Measurements from ENCODE around the gene ANXA9. TPM values are rescaled to one million over a fixed set of nuclear protein-coding genes. Genes with fewer than 3 reads are reported as not detected.
A peak's percentile ranks its signal among the peaks of the same experiment; 100 is the strongest.

The ANXA9 gene
- total RNA-seq, 4 donors from 2014 or later: 55.1 to 103 (median 82.4) TPM

DNA sequence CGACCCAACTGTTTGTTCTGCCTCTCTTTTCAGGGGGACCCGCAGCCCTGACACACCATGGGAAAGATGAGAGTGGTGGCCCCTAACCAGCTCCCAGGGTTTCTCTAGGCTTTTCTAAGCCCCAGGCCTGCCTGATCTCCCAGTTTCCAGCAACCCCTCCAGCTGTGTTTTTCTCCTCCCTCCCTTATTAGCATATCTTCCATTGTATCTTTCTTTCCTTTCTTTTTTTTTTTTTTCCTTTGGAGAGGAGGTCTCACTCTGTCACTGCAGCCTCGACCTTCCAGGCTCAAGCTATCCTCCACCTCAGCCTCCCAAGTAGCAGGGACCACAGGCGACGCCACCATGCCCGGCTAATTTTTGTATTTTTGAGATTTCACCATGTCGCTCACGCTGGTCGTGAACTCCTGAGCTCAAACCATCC lies 5.7 kb upstream of the ANXA9 start:
- DNase-seq (ENCODE audit: low spot score in 2 of 2): no peak
- intact Hi-C loops (cut with DNase I; ENCODE audit: low total_unique reads): no loop called here
- TF ChIP-seq, protein P1, sequence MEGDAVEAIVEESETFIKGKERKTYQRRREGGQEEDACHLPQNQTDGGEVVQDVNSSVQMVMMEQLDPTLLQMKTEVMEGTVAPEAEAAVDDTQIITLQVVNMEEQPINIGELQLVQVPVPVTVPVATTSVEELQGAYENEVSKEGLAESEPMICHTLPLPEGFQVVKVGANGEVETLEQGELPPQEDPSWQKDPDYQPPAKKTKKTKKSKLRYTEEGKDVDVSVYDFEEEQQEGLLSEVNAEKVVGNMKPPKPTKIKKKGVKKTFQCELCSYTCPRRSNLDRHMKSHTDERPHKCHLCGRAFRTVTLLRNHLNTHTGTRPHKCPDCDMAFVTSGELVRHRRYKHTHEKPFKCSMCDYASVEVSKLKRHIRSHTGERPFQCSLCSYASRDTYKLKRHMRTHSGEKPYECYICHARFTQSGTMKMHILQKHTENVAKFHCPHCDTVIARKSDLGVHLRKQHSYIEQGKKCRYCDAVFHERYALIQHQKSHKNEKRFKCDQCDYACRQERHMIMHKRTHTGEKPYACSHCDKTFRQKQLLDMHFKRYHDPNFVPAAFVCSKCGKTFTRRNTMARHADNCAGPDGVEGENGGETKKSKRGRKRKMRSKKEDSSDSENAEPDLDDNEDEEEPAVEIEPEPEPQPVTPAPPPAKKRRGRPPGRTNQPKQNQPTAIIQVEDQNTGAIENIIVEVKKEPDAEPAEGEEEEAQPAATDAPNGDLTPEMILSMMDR (IDR thresholded peaks at IDR 0.05): no peak
- no peak for TF ChIP-seq POLR2A (IDR thresholded peaks at IDR 0.05)
- H3K4me3 ChIP-seq (ENCODE audit: low read depth, poor library complexity, severe bottlenecking): no peak overlapping the region
- 93 to 97% methylated on average over 9 of the region's 9 CpGs for WGBS, 2 donors

DNA sequence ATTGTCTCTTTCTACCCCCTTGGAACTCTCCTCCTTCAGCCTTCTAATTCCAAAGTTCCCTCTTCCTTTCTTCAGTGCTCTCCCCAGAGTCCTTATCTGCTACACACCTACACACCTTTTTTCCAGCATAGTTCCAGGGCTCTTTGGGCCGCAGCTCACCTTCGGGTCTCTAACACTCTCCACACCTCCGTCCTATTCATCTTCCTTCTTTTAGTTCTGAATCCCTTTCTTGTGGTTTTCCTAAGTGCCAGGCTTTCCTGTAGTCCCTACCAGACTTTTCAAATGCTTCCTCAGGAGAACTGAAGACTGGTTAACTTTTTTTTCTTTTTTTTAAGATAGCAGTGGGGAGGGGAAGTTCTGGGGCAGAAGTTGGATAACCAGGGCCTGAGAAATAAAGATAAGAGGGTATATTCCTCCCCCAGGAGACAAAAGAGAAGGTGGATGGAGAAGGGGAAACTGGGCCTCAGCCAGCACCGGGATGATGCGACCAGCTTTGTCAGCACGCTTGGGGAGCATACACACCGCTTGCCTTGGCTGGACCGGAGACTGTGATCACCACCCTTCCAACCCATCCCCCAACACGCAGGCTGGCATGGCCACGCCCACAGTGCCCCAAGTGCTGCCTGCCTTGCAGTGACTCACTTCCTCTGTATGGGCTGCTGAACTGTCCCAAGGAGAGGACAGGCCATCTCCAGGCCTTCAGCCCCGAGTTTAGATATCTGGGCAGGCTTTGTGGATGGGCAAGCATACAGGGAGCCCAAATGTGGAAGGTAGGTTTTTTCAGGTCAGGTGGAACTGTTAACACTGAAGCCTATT lies 5.0 kb upstream of the ANXA9 start:
- peak; percentile 86 to 97 for DNase-seq (ENCODE audit: low spot score in 2 of 2)
- TF ChIP-seq, protein P1 (IDR thresholded peaks at IDR 0.05): no peak
- TF ChIP-seq POLR2A (IDR thresholded peaks at IDR 0.05): no peak
- WGBS, 2 donors: 28 to 52% methylated on average over 11 of the region's 11 CpGs
- intact Hi-C loops (cut with DNase I; ENCODE audit: low total_unique reads): no loop called here
- H3K4me3 ChIP-seq (ENCODE audit: low read depth, poor library complexity, severe bottlenecking): no peak overlapping the region

DNA sequence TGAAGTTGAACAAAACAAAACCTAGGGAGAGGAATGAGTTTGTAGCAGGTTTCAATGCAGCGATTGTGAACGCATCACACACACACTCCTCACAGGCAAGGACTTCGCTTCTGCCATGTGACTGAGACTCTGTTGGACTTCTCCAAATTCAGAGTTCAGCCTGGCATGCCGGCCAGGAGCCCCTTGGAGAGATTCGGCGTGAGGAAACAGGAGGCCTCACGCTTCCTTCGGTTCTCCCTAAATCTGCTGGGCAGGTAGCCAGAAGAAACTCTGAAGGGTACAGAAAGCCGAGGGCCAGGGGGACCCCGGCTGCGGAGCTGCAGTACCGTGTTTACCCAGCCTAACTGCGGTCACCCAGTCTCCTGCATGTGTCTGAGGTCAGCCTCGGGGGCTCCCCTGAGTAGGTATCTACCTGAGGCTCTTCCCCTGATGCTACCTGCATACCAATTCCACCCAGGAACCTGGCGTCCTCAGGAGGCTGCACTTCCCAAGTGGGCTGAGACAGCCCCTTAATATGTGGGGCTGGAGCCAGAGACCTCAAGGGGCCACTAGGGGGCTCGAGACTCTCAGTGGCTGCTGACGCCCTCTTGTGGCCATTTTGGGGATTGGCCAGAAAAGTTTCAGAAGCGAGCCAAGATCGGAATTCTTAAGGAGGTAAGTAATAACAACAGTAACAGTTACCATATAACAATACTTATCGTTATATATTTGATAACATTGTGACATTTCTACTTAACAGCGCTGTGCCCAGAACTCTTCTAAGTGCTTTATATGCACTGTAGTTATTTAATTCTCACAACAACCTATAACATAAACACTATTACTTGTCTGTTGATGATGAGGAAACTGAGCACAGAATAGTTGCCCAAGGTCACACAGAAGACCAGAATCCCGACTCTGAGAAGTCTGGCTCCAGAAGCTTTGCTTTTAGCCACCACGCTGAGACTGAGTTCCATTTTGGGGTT lies 2.7 kb upstream of the ANXA9 start:
- WGBS, 2 donors: 32 to 33% methylated on average over 22 to 23 of the region's 23 CpGs
- peak; percentile 90 to 97 for DNase-seq (ENCODE audit: low spot score in 2 of 2)
- intact Hi-C loops (cut with DNase I; ENCODE audit: low total_unique reads): no loop called here
- TF ChIP-seq POLR2A (IDR thresholded peaks at IDR 0.05): no peak
- TF ChIP-seq, protein P1 (IDR thresholded peaks at IDR 0.05): peak in 1 of 3 donors; percentile 99
- no peak overlapping the region for H3K4me3 ChIP-seq (ENCODE audit: low read depth, poor library complexity, severe bottlenecking)

DNA sequence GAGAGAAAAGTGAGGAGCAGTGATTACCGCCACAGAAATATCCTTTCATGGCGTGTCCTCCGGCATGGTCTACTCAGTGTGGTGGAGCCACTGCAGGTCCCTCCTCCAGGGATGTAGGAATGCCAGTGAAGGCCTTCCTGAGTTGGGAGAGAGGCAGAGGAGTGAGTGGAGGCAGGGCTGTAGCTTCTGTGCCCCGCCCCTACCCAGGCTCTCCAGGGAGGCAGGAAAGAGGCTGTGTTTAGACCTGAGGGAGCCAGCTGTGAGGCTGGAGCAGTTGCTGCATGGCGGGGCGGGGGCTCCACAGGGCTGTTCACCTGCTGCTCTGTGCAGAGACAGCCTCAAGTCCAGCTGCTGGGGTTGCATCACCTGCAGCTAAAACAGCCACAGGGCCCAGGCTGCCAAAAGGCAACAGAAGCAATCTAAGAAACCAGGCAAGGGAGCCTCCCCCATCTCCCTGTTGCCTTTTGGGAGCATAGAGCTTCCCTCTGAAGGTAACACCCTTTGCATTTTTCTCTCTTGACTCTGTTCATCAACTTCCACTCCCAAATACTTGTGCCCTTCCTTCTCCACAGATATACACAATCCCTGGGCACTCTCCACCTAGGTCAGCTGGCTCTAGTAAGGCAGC lies 801 bp upstream of the ANXA9 start:
- TF ChIP-seq, protein P1 (IDR thresholded peaks at IDR 0.05): no peak
- no peak for TF ChIP-seq POLR2A (IDR thresholded peaks at IDR 0.05)
- 68 to 84% methylated on average over 6 of the region's 6 CpGs for WGBS, 2 donors
- intact Hi-C loops (cut with DNase I; ENCODE audit: low total_unique reads): no loop called here
- DNase-seq (ENCODE audit: low spot score in 2 of 2): no peak
- H3K4me3 ChIP-seq (ENCODE audit: low read depth, poor library complexity, severe bottlenecking): no peak overlapping the region

DNA sequence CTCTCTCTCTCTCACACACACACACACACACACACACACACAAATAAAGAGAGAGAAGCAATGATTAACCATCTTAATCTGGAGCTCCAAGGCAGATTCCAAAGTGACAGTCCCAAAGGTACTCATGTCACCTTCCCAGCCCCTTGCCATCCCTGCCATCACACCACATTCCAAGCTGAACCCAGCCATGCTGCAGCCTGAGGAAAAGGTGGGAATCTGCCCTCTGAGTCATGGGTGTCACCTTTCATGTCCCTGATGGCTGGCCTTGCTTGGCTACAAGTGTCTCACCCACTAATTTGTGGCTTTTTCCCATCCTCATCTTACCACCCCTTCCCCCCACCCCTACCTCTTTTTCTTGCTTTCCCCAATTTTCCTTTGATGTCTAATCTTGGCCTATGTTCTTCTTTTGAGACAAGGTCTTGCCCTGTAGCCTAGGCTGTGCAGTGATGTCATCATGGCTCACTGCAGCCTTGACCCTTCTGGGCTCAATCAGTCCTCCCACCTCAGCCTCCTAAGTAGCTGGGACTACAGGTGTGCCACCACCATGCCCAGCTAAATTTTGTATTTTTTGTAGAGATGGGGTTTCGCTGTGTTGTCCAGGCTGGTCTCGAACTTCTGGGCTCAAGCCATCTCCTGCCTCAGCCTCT lies 3.2 kb downstream of the ANXA9 start:
- H3K4me3 ChIP-seq (ENCODE audit: low read depth, poor library complexity, severe bottlenecking): no peak overlapping the region
- TF ChIP-seq, protein P1 (IDR thresholded peaks at IDR 0.05): no peak
- no peak for TF ChIP-seq POLR2A (IDR thresholded peaks at IDR 0.05)
- 96% methylated on average over 2 of the region's 2 CpGs for WGBS, 2 donors
- intact Hi-C loops (cut with DNase I; ENCODE audit: low total_unique reads): no loop called here
- no peak for DNase-seq (ENCODE audit: low spot score in 2 of 2)
